ENCODE results near the gene RNF207.

GRCh38 chr1:6266641-6267040 is 60.7 kb downstream of the RNF207 start:
- TF ChIP-seq YY1 (IDR thresholded peaks at IDR 0.05; ENCODE audit: insufficient read depth, insufficient read length) (no peak), ZNF274 (IDR thresholded peaks at IDR 0.05; ENCODE audit: low read depth, low read length) (no peak), SUZ12 (IDR thresholded peaks at IDR 0.05; ENCODE audit: extremely low read depth, insufficient read depth, insufficient read length) (no peak)

Data from NT2/D1 (cell line).